Upper lobe of right lung (tissue), 1 donor: ENCODE measurements around the gene CDYL2. TPM values are rescaled to one million over a fixed set of nuclear protein-coding genes. Genes with fewer than 3 reads are reported as not detected.
A peak's percentile ranks its signal among the peaks of the same experiment; 100 is the strongest.

Experiments used
- ATAC-seq: fragments of 200-7000 bp; cut with Tn5 transposase; one replicate; pipeline ENCODE4 v1.9.1; 2020; ENCODE audit warnings: mild to moderate bottlenecking, moderate library complexity
- DNase-seq: peaks from one replicate; pipeline ENCODE4 v3.0.0-alpha.2; 2020
- H3K27ac ChIP-seq: fragments of 200-600 bp; one replicate; pipeline ENCODE4 v1.8.0; 2022
- H3K27me3 ChIP-seq: fragments of 200-600 bp; one replicate; pipeline ENCODE4 v1.8.0; 2022; ENCODE audit warnings: mild to moderate bottlenecking
- H3K36me3 ChIP-seq: fragments of 200-600 bp; one replicate; pipeline ENCODE4 v1.8.0; 2022
- H3K4me1 ChIP-seq: fragments of 200-600 bp; one replicate; pipeline ENCODE4 v1.8.0; 2022
- H3K4me3 ChIP-seq: fragments of 200-600 bp; one replicate; pipeline ENCODE4 v1.8.0; 2022; ENCODE audit warnings: mild to moderate bottlenecking
- H3K9me3 ChIP-seq: fragments of 200-600 bp; one replicate; pipeline ENCODE4 v1.8.0; 2022
- CTCF ChIP-seq: fragments of 200-600 bp; IDR thresholded peaks from one replicate; pipeline ENCODE4 v1.8.0; 2022; ENCODE audit warnings: antibody characterized with exemption
- intact Hi-C: fragments of 100-400 bp; cut with DNase I; formaldehyde crosslinking; loops from one replicate; pipeline ENCODE4 v1.11.0; 2022
- total RNA-seq: library from RNA; stranded (reverse); fragmentation: NEBNext Ultra II Directional; extraction: Animal tissue kit (Norgen Biotek cat#: 25700); gene quantifications from one replicate; pipeline ENCODE4 v1.2.1, GENCODE V29; 2021
- donor health status: DM: no; HTN: yes; CAD: no; lungs with severe emphysema.

CDYL2 gene
- total RNA-seq, 1 donor from 2014 or later = 21.0 TPM

GRCh38 chr16:80680046-80680445, 124.4 kb downstream of the CDYL2 start:
- Histone ChIP-seq H3K27me3 (no peaks in the 10 kb centered on the region), H3K27ac (no peak overlapping the region), H3K4me1 (no peaks in the 10 kb centered on the region), H3K4me3 (no peak overlapping the region), H3K36me3 (no peaks in the 10 kb centered on the region), H3K9me3 (no peaks in the 10 kb centered on the region)
- DNase-seq (no peak), ATAC-seq (no peak)
- TF ChIP-seq CTCF = no peak
- intact Hi-C loops = no loop called here

GRCh38 chr16:80674884-80675283, 129.5 kb downstream of the CDYL2 start:
- no peak for ATAC-seq
- Histone ChIP-seq H3K4me3 (no peak overlapping the region), H3K4me1 (no peaks in the 10 kb centered on the region), H3K27ac (no peak overlapping the region), H3K27me3 (no peaks in the 10 kb centered on the region), H3K9me3 (no peaks in the 10 kb centered on the region), H3K36me3 (no peaks in the 10 kb centered on the region)
- no peak for TF ChIP-seq CTCF
- DNase-seq = no peak
- intact Hi-C loops = no loop called here

- Histone ChIP-seq H3K4me3 (no peak overlapping the region), H3K4me1 (no peaks in the 10 kb centered on the region), H3K36me3 (no peaks in the 10 kb centered on the region), H3K27ac (no peak overlapping the region), H3K9me3 (no peaks in the 10 kb centered on the region), H3K27me3 (no peaks in the 10 kb centered on the region)
- no peak for TF ChIP-seq CTCF
- intact Hi-C loops = no loop called here
- DNase-seq (no peak), ATAC-seq (no peak)
Measured at GRCh38 chr16:80672379-80672778, 132.0 kb downstream of the CDYL2 start.

- no peaks in the 10 kb centered on the region for H3K9me3 ChIP-seq
- no peak for DNase-seq
- H3K27ac ChIP-seq = no peak overlapping the region
- intact Hi-C loops = no loop called here
- no peak overlapping the region for H3K4me3 ChIP-seq
- peak; percentile 13 for ATAC-seq
- no peaks in the 10 kb centered on the region for H3K4me1 ChIP-seq
- no peaks in the 10 kb centered on the region for H3K27me3 ChIP-seq
- no peaks in the 10 kb centered on the region for H3K36me3 ChIP-seq
- TF ChIP-seq CTCF = no peak
Measured at GRCh38 chr16:80671281-80671849, 133.0 kb downstream of the CDYL2 start.

GRCh38 chr16:80670170-80670865, 134.1 kb downstream of the CDYL2 start:
- Histone ChIP-seq H3K27me3 (no peaks in the 10 kb centered on the region), H3K36me3 (no peaks in the 10 kb centered on the region), H3K4me3 (no peak overlapping the region), H3K9me3 (no peaks in the 10 kb centered on the region), H3K27ac (no peak overlapping the region), H3K4me1 (no peaks in the 10 kb centered on the region)
- ATAC-seq (no peak), DNase-seq (no peak)
- intact Hi-C loops = no loop called here
- no peak for TF ChIP-seq CTCF
